IgD-negative memory B cell (primary cell): ENCODE measurements around the gene NOC3L. TPM values are rescaled to one million over a fixed set of nuclear protein-coding genes. Genes with fewer than 3 reads are reported as not detected.

Experiments used
- H3K27ac Mint-ChIP-seq, 3 donors: one replicate each; pipeline ENCODE4 v1.8.0; 2020 to 2022; ENCODE audit warnings: mild to moderate bottlenecking in 3 of 3, mixed read lengths in 3 of 3, moderate library complexity in 1 of 3
- H3K27me3 Mint-ChIP-seq: one replicate; pipeline ENCODE4 v1.8.0; 2021; ENCODE audit warnings: mixed read lengths
- H3K36me3 Mint-ChIP-seq: one replicate; pipeline ENCODE4 v1.8.0; 2020; ENCODE audit warnings: mild to moderate bottlenecking, mixed read lengths
- H3K4me1 Mint-ChIP-seq, 3 donors: one replicate each; pipeline ENCODE4 v1.8.0; 2020 to 2022; ENCODE audit warnings: mixed read lengths in 3 of 3, mild to moderate bottlenecking in 1 of 3
- H3K4me3 Mint-ChIP-seq, 4 donors: one replicate each; pipeline ENCODE4 v1.8.0; 2020 to 2022; ENCODE audit warnings: mild to moderate bottlenecking in 4 of 4, mixed read lengths in 4 of 4, moderate library complexity in 3 of 4
- H3K9me3 Mint-ChIP-seq, 3 donors: one replicate each; pipeline ENCODE4 v1.8.0; 2020 to 2021; ENCODE audit warnings: mixed read lengths in 3 of 3, mild to moderate bottlenecking in 1 of 3
- polyA plus RNA-seq: library from polyadenylated mRNA; unstranded; fragments of 300-500 nt; fragmentation: Illumina TruSeq; gene quantifications from one replicate; pipeline ENCODE4 v1.2.3, GENCODE V29; 2021

The NOC3L gene
- polyA plus RNA-seq, 1 donor from 2014 or later: 27.3 TPM

- Mint-ChIP-seq H3K27me3 (peaks cover 23% of the 10 kb centered on the region), H3K4me3 (no peak overlapping the region), H3K4me1 (no peaks in the 10 kb centered on the region), H3K27ac (no peak overlapping the region), H3K36me3 (peaks cover 2% of the 10 kb centered on the region), H3K9me3 (no peaks in the 10 kb centered on the region)
Measured at GRCh38 chr10:94294168-94294567, 68.6 kb downstream of the NOC3L start.

GRCh38 chr10:94293354-94293753 is 69.4 kb downstream of the NOC3L start:
- Mint-ChIP-seq H3K27me3 (peaks cover 19% of the 10 kb centered on the region), H3K4me3 (no peak overlapping the region), H3K4me1 (no peaks in the 10 kb centered on the region), H3K9me3 (no peaks in the 10 kb centered on the region), H3K36me3 (no peaks in the 10 kb centered on the region), H3K27ac (no peak overlapping the region)

GRCh38 chr10:94292434-94293090 is 70.2 kb downstream of the NOC3L start:
- H3K4me3 Mint-ChIP-seq: no peak overlapping the region
- H3K27ac Mint-ChIP-seq: no peak overlapping the region
- peaks cover 19% of the 10 kb centered on the region for H3K27me3 Mint-ChIP-seq

GRCh38 chr10:94288361-94289101 is 74.2 kb downstream of the NOC3L start:
- Mint-ChIP-seq H3K9me3 (no peaks in the 10 kb centered on the region), H3K4me3 (no peak overlapping the region), H3K27me3 (peaks cover 16% of the 10 kb centered on the region), H3K4me1 (no peaks in the 10 kb centered on the region), H3K27ac (no peak overlapping the region), H3K36me3 (no peaks in the 10 kb centered on the region)

More at GRCh38 chr10:94292434-94293090, 70.2 kb downstream of the NOC3L start:
- Mint-ChIP-seq H3K36me3 (no peaks in the 10 kb centered on the region), H3K4me1 (no peaks in the 10 kb centered on the region), H3K9me3 (no peaks in the 10 kb centered on the region)

GRCh38 chr10:94287336-94287735 is 75.4 kb downstream of the NOC3L start:
- Mint-ChIP-seq H3K4me1 (no peaks in the 10 kb centered on the region), H3K27ac (no peak overlapping the region), H3K36me3 (no peaks in the 10 kb centered on the region), H3K9me3 (no peaks in the 10 kb centered on the region), H3K4me3 (no peak overlapping the region), H3K27me3 (peaks cover 14% of the 10 kb centered on the region)

GRCh38 chr10:94286901-94287300 is 75.8 kb downstream of the NOC3L start:
- no peaks in the 10 kb centered on the region for H3K4me1 Mint-ChIP-seq
- H3K9me3 Mint-ChIP-seq: no peaks in the 10 kb centered on the region
- H3K36me3 Mint-ChIP-seq: no peaks in the 10 kb centered on the region
- H3K4me3 Mint-ChIP-seq: no peak overlapping the region
- peaks cover 14% of the 10 kb centered on the region for H3K27me3 Mint-ChIP-seq
- H3K27ac Mint-ChIP-seq: no peak overlapping the region

GRCh38 chr10:94285271-94285670 is 77.5 kb downstream of the NOC3L start:
- Mint-ChIP-seq H3K36me3 (no peaks in the 10 kb centered on the region), H3K27ac (no peak overlapping the region), H3K27me3 (peaks cover 8% of the 10 kb centered on the region), H3K4me1 (peaks cover 0 to under 1% (median under 1%) of the 10 kb centered on the region in 3 donors), H3K4me3 (no peak overlapping the region), H3K9me3 (no peaks in the 10 kb centered on the region)

Other genes with a start within 250 kb of the NOC3L start
- gene TBC1D12, start 39.6 kb upstream of the NOC3L start, polyA plus RNA-seq: 2.9 TPM
- 10.3 TPM for gene HELLS, start 182.8 kb upstream of the NOC3L start, polyA plus RNA-seq